ENCODE results near the gene VPS37B. TPM values are rescaled to one million over a fixed set of nuclear protein-coding genes. Genes with fewer than 3 reads are reported as not detected.
A peak's percentile ranks its signal among the peaks of the same experiment; 100 is the strongest.

The VPS37B gene
- polyA plus RNA-seq, 1 experiment, result 18.1 TPM

GRCh38 chr12:122867691-122868461 is 28.0 kb downstream of the VPS37B start:
- no peak overlapping the region for H3K4me3 ChIP-seq (ENCODE audit: low read depth, low read length)
- no peaks in the 10 kb centered on the region for H3K27me3 ChIP-seq (ENCODE audit: control insufficient read depth, insufficient read depth, low read length)
- TF ChIP-seq CTCF (IDR thresholded peaks at IDR 0.05; ENCODE audit: insufficient read depth, low read depth, low read length), result no peak; the same call in 1 of the 2 replicates
- peaks cover 23% of the 10 kb centered on the region for H3K36me3 ChIP-seq (ENCODE audit: control insufficient read depth, insufficient read depth, low read length)
- ChIA-PET CTCF (interaction anchor here (0.8 to 5.3 kb wide), 2 partner anchors 7 to 74 kb away, joined by 3 to 50 read pairs; no protein-coding TSS in a partner anchor), POLR2A (no interaction called here)
- DNase-seq (ENCODE audit: low read depth), result no peak

GRCh38 chr12:122866950-122867607 is 28.8 kb downstream of the VPS37B start:
- ChIA-PET CTCF (interaction anchor here (0.6 to 1.1 kb wide), 2 partner anchors 30 to 83 kb away, joined by 3 to 4 read pairs; no protein-coding TSS in a partner anchor), POLR2A (no interaction called here)

GRCh38 chr12:122866379-122866778 is 29.5 kb downstream of the VPS37B start:
- DNase-seq (ENCODE audit: low read depth), result no peak
- peaks cover 23% of the 10 kb centered on the region for H3K36me3 ChIP-seq (ENCODE audit: control insufficient read depth, insufficient read depth, low read length)
- no peak overlapping the region for H3K4me3 ChIP-seq (ENCODE audit: low read depth, low read length)
- CTCF ChIA-PET, result interaction anchor here (0.6 to 1.1 kb wide), 4 partner anchors 14 to 84 kb away, joined by 3 to 4 read pairs (median 4); no protein-coding TSS in a partner anchor
- POLR2A ChIA-PET, result no interaction called here
- H3K27me3 ChIP-seq (ENCODE audit: control insufficient read depth, insufficient read depth, low read length), result no peaks in the 10 kb centered on the region
- no peak for TF ChIP-seq CTCF (IDR thresholded peaks at IDR 0.05; ENCODE audit: insufficient read depth, low read depth, low read length)

More at GRCh38 chr12:122866950-122867607, 28.8 kb downstream of the VPS37B start:
- H3K4me3 ChIP-seq (ENCODE audit: low read depth, low read length), result no peak overlapping the region
- DNase-seq (ENCODE audit: low read depth), result no peak
- no peaks in the 10 kb centered on the region for H3K27me3 ChIP-seq (ENCODE audit: control insufficient read depth, insufficient read depth, low read length)
- TF ChIP-seq CTCF (IDR thresholded peaks at IDR 0.05; ENCODE audit: insufficient read depth, low read depth, low read length), result no peak
- H3K36me3 ChIP-seq (ENCODE audit: control insufficient read depth, insufficient read depth, low read length), result peaks cover 23% of the 10 kb centered on the region

GRCh38 chr12:122865268-122866231 is 30.4 kb downstream of the VPS37B start:
- Histone ChIP-seq H3K36me3 (ENCODE audit: control insufficient read depth, insufficient read depth, low read length) (peaks cover 23% of the 10 kb centered on the region), H3K4me3 (ENCODE audit: low read depth, low read length) (no peak overlapping the region), H3K27me3 (ENCODE audit: control insufficient read depth, insufficient read depth, low read length) (no peaks in the 10 kb centered on the region)
- peak; percentile 37 for TF ChIP-seq CTCF (IDR thresholded peaks at IDR 0.05; ENCODE audit: insufficient read depth, low read depth, low read length)
- DNase-seq (ENCODE audit: low read depth), result no peak
- ChIA-PET CTCF (interaction anchor here (0.7 to 11.1 kb wide), 5 partner anchors 15 to 737 kb away, joined by 3 to 275 read pairs (median 3); partner anchors contain the start of gene DDX55), POLR2A (no interaction called here)
